Chondrocyte (in vitro differentiated cells): ENCODE data around the gene PSAT1. TPM values are rescaled to one million over a fixed set of nuclear protein-coding genes. Genes with fewer than 3 reads are reported as not detected.
A peak's percentile ranks its signal among the peaks of the same experiment; 100 is the strongest.

ENCODE experiments used
- DNase-seq: peaks from one replicate; pipeline ENCODE4 v3.0.0; 2021; ENCODE audit warnings: mixed read lengths, low spot score
- H3K27ac Mint-ChIP-seq: one replicate; pipeline ENCODE4 v1.8.0; 2021; ENCODE audit warnings: mild to moderate bottlenecking, moderate library complexity, mixed read lengths; ENCODE audit not compliant: unreplicated experiment
- H3K27me3 Mint-ChIP-seq: 2 replicates; pipeline ENCODE4 v1.8.0; 2021; ENCODE audit warnings: low read depth, mixed read lengths
- H3K36me3 Mint-ChIP-seq: 2 replicates; pipeline ENCODE4 v1.8.0; 2021; ENCODE audit warnings: low read depth, mixed read lengths
- H3K4me1 Mint-ChIP-seq: 2 replicates; pipeline ENCODE4 v1.8.0; 2021; ENCODE audit warnings: low read depth, mild to moderate bottlenecking, mixed read lengths
- H3K4me3 Mint-ChIP-seq: one replicate; pipeline ENCODE4 v1.8.0; 2021; ENCODE audit warnings: mild to moderate bottlenecking, moderate library complexity, mixed read lengths; ENCODE audit not compliant: unreplicated experiment
- H3K9me3 Mint-ChIP-seq: 2 replicates; pipeline ENCODE4 v1.8.0; 2021; ENCODE audit warnings: low read depth, mixed read lengths
- total RNA-seq: library from RNA; stranded (reverse); gene quantifications from 3 replicates; pipeline ENCODE4 v1.2.1, GENCODE V29; 2021
- TF ChIP-seq, protein P1 (sequence below): fragments of 200-600 bp; sonication (generic); IDR thresholded peaks from 2 replicates; pipeline ENCODE4 v1.5.0; 2021; ENCODE audit warnings: antibody characterized with exemption, mild to moderate bottlenecking, moderate library complexity

PSAT1 gene
- total RNA-seq, 1 donor from 2014 or later = 299 TPM

DNA sequence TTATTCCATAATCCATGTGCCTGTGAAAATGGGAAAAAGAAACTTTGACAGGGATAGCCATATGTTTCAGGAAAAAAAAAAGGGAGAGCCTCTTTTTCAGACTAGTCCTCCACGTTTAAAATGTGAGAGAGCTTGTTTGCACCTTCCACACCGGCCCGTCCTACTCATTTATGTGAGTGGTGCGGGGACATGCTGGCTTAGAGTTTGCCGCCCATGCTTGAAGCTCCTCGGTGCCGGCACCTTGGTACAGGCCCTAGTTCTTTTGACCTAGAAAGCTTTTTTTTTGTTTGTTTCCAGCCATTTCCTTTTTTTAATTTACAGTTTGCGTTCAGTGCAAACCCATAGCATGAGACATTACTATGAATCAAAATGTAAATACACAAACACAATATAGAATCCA lies 27.8 kb downstream of the PSAT1 start:
- TF ChIP-seq, protein P1, sequence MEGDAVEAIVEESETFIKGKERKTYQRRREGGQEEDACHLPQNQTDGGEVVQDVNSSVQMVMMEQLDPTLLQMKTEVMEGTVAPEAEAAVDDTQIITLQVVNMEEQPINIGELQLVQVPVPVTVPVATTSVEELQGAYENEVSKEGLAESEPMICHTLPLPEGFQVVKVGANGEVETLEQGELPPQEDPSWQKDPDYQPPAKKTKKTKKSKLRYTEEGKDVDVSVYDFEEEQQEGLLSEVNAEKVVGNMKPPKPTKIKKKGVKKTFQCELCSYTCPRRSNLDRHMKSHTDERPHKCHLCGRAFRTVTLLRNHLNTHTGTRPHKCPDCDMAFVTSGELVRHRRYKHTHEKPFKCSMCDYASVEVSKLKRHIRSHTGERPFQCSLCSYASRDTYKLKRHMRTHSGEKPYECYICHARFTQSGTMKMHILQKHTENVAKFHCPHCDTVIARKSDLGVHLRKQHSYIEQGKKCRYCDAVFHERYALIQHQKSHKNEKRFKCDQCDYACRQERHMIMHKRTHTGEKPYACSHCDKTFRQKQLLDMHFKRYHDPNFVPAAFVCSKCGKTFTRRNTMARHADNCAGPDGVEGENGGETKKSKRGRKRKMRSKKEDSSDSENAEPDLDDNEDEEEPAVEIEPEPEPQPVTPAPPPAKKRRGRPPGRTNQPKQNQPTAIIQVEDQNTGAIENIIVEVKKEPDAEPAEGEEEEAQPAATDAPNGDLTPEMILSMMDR = no peak
- Mint-ChIP-seq H3K36me3 (peaks cover 44% of the 10 kb centered on the region), H3K4me3 (no peak overlapping the region)

DNA sequence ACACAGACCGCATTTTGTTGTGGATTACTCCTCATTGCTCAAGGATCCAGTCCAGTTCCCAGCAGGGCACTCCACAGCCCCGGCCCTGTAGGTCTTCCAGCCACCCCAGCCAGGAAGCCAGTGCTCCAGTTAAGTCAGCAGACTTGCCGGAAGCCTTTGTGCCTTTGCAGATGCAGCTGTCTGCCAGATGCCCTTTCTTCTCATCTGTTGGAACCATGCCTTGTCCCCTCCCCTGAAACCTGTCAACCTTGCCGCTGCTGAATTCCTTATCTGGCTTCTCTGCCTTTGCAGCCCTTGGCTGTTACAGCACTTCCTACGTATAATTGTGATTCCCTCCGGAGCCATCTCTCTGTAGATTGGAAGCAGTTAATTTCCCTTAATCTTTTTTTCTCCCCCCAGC lies 28.4 kb downstream of the PSAT1 start:
- peaks cover 42% of the 10 kb centered on the region for H3K36me3 Mint-ChIP-seq

More for the DNA sequence above, 27.8 kb downstream of the PSAT1 start:
- Mint-ChIP-seq H3K27ac (peak overlapping the region; percentile 20), H3K4me1 (peaks cover 29% of the 10 kb centered on the region), H3K27me3 (no peaks in the 10 kb centered on the region), H3K9me3 (no peaks in the 10 kb centered on the region)
- no peak for DNase-seq

DNA sequence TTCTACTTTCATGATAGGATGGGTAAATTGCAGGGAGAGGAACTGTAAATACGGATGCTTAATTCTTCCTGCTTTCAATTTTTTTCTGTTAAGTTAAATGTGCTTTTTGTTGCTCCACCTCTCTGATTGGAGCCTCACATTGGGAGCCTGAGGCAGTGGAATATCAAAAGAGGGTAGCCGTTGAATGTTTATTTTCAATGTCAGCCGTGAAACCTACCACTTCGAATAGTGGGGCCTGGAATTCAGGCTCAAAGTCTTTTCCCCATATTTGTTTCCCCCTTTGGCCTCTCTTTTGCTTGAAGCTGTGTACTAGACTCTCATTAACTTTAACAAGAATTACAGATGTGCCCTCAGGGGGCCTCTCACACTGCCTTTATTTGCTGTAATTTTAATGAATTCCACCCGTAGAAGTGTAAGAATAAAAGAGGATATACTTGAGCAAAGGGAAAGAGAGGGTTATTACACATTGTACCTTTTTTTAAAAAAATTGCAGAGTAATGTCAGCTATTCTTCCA lies 29.0 kb downstream of the PSAT1 start:
- H3K27ac Mint-ChIP-seq = peak overlapping the region; percentile 72
- H3K36me3 Mint-ChIP-seq = peaks cover 42% of the 10 kb centered on the region

More for the DNA sequence above, 28.4 kb downstream of the PSAT1 start:
- Mint-ChIP-seq H3K27ac (peak overlapping the region; percentile 72), H3K4me3 (no peak overlapping the region), H3K27me3 (no peaks in the 10 kb centered on the region), H3K9me3 (no peaks in the 10 kb centered on the region), H3K4me1 (peaks cover 29% of the 10 kb centered on the region)
- TF ChIP-seq, protein P1 = no peak
- DNase-seq = no peak

DNA sequence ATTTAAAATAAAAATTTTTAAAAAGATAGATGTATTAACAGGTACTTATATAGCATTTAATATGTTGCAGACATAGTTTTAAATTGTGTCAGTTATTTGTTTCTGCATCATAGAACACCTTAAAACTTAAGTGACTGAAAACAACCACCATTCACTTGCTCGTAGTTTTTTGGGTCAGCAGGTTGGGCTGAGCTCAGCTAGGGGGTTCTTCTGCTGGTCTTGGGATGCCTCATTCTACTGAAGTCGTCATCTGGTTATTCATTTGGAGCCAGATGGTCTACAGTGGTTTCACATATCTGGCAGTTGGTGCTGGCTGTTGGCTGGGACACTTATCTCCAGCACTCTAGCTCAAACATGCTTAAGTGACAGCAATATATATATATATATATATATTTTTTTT lies 29.6 kb downstream of the PSAT1 start:
- Mint-ChIP-seq H3K4me1 (peaks cover 29% of the 10 kb centered on the region), H3K27me3 (no peaks in the 10 kb centered on the region), H3K9me3 (no peaks in the 10 kb centered on the region), H3K27ac (no peak overlapping the region), H3K4me3 (no peak overlapping the region), H3K36me3 (peaks cover 42% of the 10 kb centered on the region)
- DNase-seq = no peak
- TF ChIP-seq, protein P1 = no peak

More for the DNA sequence above, 29.0 kb downstream of the PSAT1 start:
- no peaks in the 10 kb centered on the region for H3K9me3 Mint-ChIP-seq
- no peak overlapping the region for H3K4me3 Mint-ChIP-seq
- TF ChIP-seq, protein P1 = no peak
- no peaks in the 10 kb centered on the region for H3K27me3 Mint-ChIP-seq
- H3K4me1 Mint-ChIP-seq = peaks cover 29% of the 10 kb centered on the region
- no peak for DNase-seq

DNA sequence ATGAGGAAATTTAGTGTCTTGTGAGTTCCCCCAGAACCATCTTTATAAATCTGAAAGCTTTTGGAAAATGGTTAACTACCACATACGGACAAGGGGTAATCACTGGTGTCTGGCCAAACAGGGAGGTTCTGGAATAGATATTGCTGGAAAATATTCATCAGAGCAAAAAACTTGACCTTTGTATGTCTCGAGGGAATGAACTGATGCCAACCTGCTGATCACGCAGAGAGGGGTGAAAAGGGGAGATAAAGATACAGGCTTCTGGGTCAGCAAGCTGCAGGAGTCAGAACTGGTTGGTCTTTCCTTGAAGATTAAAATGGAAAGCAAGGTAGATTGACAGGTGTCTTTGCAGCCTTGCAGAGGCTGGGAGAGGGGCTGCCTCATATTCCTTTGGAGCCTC lies 35.5 kb downstream of the PSAT1 start:
- TF ChIP-seq, protein P1 = no peak
- Mint-ChIP-seq H3K27me3 (no peaks in the 10 kb centered on the region), H3K4me3 (no peak overlapping the region), H3K27ac (no peak overlapping the region), H3K36me3 (peaks cover 68% of the 10 kb centered on the region), H3K9me3 (peaks cover 20% of the 10 kb centered on the region), H3K4me1 (no peaks in the 10 kb centered on the region)
- no peak for DNase-seq
